Chondrocyte (in vitro differentiated cells): ENCODE results near the gene LRPAP1. TPM values are rescaled to one million over a fixed set of nuclear protein-coding genes. Genes with fewer than 3 reads are reported as not detected.

Source experiments
- DNase-seq: peaks from one replicate; pipeline ENCODE4 v3.0.0; 2021; ENCODE audit warnings: mixed read lengths, low spot score
- H3K27ac Mint-ChIP-seq: one replicate; pipeline ENCODE4 v1.8.0; 2021; ENCODE audit warnings: mild to moderate bottlenecking, moderate library complexity, mixed read lengths; ENCODE audit not compliant: unreplicated experiment
- H3K27me3 Mint-ChIP-seq: 2 replicates; pipeline ENCODE4 v1.8.0; 2021; ENCODE audit warnings: low read depth, mixed read lengths
- H3K36me3 Mint-ChIP-seq: 2 replicates; pipeline ENCODE4 v1.8.0; 2021; ENCODE audit warnings: low read depth, mixed read lengths
- H3K4me1 Mint-ChIP-seq: 2 replicates; pipeline ENCODE4 v1.8.0; 2021; ENCODE audit warnings: low read depth, mild to moderate bottlenecking, mixed read lengths
- H3K4me3 Mint-ChIP-seq: one replicate; pipeline ENCODE4 v1.8.0; 2021; ENCODE audit warnings: mild to moderate bottlenecking, moderate library complexity, mixed read lengths; ENCODE audit not compliant: unreplicated experiment
- H3K9me3 Mint-ChIP-seq: 2 replicates; pipeline ENCODE4 v1.8.0; 2021; ENCODE audit warnings: low read depth, mixed read lengths
- CTCF ChIP-seq: fragments of 200-600 bp; sonication (generic); IDR thresholded peaks from 2 replicates; pipeline ENCODE4 v1.5.0; 2021; ENCODE audit warnings: antibody characterized with exemption, mild to moderate bottlenecking, moderate library complexity
- total RNA-seq: library from RNA; stranded (reverse); gene quantifications from 3 replicates; pipeline ENCODE4 v1.2.1, GENCODE V29; 2021

Gene LRPAP1
- total RNA-seq, 1 donor from 2014 or later: 135 TPM

- TF ChIP-seq CTCF: no peak
- H3K9me3 Mint-ChIP-seq: no peaks in the 10 kb centered on the region
- peak; percentile 92 for DNase-seq
- no peak overlapping the region for H3K27ac Mint-ChIP-seq
- peaks cover 6% of the 10 kb centered on the region for H3K27me3 Mint-ChIP-seq
- no peak overlapping the region for H3K4me3 Mint-ChIP-seq
- H3K36me3 Mint-ChIP-seq: no peaks in the 10 kb centered on the region
- no peaks in the 10 kb centered on the region for H3K4me1 Mint-ChIP-seq
Observed at GRCh38 chr4:3469386-3470243, 62.6 kb downstream of the LRPAP1 start.

- no peak overlapping the region for H3K27ac Mint-ChIP-seq
- no peak for TF ChIP-seq CTCF
- H3K4me3 Mint-ChIP-seq: no peak overlapping the region
- no peaks in the 10 kb centered on the region for H3K4me1 Mint-ChIP-seq
- H3K27me3 Mint-ChIP-seq: peaks cover 6% of the 10 kb centered on the region
- H3K9me3 Mint-ChIP-seq: no peaks in the 10 kb centered on the region
- H3K36me3 Mint-ChIP-seq: no peaks in the 10 kb centered on the region
- peak; percentile 79 for DNase-seq
Observed at GRCh38 chr4:3468804-3469203, 63.4 kb downstream of the LRPAP1 start.

- H3K4me1 Mint-ChIP-seq: no peaks in the 10 kb centered on the region
- H3K27ac Mint-ChIP-seq: no peak overlapping the region
- peaks cover 6% of the 10 kb centered on the region for H3K27me3 Mint-ChIP-seq
- DNase-seq: peak; percentile 55
- no peaks in the 10 kb centered on the region for H3K9me3 Mint-ChIP-seq
- H3K4me3 Mint-ChIP-seq: no peak overlapping the region
- H3K36me3 Mint-ChIP-seq: no peaks in the 10 kb centered on the region
- TF ChIP-seq CTCF: no peak
Observed at GRCh38 chr4:3468154-3468553, 64.1 kb downstream of the LRPAP1 start.

GRCh38 chr4:3467601-3468031, 64.6 kb downstream of the LRPAP1 start:
- Mint-ChIP-seq H3K9me3 (no peaks in the 10 kb centered on the region), H3K36me3 (no peaks in the 10 kb centered on the region), H3K27me3 (peaks cover 6% of the 10 kb centered on the region), H3K27ac (no peak overlapping the region), H3K4me3 (no peak overlapping the region), H3K4me1 (peaks cover 2% of the 10 kb centered on the region)
- TF ChIP-seq CTCF: no peak
- DNase-seq: peak; percentile 92

- Mint-ChIP-seq H3K4me1 (peaks cover 7% of the 10 kb centered on the region), H3K36me3 (no peaks in the 10 kb centered on the region), H3K4me3 (no peak overlapping the region), H3K9me3 (no peaks in the 10 kb centered on the region), H3K27ac (no peak overlapping the region), H3K27me3 (peaks cover 6% of the 10 kb centered on the region)
- peak; percentile 93 for DNase-seq
- no peak for TF ChIP-seq CTCF
Observed at GRCh38 chr4:3466691-3467600, 65.3 kb downstream of the LRPAP1 start.
